Raji (cell line): Measurements from ENCODE around the gene FBXW11.

ENCODE experiments used
- POLR2A ChIP-seq: IDR thresholded peaks from 2 replicates; pipeline ENCODE4 v1.6.1; 2011; ENCODE audit warnings: low read depth, low read length, control low read depth; ENCODE audit not compliant: insufficient read depth

The FBXW11 gene

DNA sequence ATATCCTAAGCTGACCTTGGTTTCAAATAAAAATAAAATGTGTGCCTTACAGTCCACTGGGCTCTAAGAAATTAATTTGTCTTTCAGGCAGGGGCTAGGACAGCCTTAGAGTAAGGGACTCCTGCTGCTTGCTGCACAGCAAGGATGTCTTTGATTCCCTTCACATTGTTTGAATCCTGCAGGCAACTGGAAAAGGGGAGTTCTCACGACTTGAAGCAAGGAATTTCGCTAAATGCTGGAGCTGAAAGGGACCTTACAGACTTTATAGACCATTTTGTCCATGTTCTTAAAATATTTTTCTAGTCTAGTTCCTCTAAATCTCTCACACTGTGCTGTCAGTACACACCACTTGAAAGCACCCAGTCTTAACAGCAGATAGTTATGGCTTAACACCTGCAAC is 35.6 kb downstream of the FBXW11 start:
- no peak for TF ChIP-seq POLR2A

DNA sequence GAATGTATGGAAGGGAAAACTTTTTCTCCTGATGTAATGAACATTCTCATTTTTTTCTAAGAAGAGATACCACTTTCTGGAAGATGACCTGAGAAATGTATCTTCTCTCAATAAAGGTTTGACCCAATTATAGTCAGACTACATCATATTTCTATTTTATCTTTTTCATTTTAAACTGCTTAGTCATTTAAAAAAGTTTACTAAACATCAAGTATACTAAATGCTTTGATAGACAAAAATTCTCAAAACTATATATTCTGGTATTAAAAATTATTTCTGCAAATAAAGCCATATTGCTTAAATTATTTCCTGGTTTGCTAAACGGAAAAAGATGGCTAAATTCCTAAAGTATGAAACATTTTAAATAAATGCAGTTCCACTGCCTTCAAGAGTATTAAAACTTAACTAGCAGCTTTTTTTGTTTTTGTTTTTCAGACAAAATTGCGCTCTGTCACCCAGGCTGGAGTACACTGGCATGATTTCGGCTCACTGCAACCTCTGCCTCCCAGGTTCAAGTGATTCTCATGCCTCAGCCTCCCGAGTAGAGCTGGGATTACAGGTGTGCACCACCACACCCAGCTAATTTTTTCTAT is 37.1 kb downstream of the FBXW11 start:
- TF ChIP-seq POLR2A, result no peak

DNA sequence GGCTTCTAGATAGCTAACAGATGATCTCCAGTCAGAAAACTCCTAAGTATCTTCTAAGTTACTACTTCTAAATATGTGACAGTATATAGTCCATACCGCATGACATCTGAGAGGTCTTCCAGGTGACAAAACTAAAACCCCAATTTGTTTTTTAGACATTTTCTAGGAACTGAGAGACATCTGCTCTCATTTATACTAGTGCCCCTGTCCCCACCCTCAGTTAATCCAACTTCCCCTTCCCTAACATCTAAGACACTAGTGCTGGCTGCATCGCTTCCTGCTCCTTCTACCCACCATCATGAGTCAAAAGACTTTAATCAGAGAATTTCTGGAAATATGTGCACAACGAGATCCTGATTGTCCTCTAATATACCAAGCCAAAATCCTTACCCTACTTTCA is 37.9 kb downstream of the FBXW11 start:
- no peak for TF ChIP-seq POLR2A

DNA sequence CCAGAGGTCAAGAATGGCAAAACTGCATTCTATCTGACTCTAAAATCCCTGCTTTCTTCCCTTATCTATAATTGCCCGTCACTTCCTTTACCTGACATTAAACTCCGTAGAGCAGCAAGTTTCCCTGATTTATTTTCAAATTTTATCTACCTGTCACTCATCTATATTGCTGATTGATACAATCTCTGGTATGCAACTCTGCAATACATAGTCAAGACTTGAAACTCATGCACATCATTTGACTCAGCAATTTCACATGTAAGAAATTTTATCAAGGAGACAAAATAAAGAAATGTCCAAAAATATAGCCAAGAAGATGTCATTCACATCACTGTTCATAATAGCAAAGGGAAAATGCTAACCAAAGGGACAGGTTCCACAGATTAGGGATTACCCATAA is 39.5 kb downstream of the FBXW11 start:
- TF ChIP-seq POLR2A, result no peak

DNA sequence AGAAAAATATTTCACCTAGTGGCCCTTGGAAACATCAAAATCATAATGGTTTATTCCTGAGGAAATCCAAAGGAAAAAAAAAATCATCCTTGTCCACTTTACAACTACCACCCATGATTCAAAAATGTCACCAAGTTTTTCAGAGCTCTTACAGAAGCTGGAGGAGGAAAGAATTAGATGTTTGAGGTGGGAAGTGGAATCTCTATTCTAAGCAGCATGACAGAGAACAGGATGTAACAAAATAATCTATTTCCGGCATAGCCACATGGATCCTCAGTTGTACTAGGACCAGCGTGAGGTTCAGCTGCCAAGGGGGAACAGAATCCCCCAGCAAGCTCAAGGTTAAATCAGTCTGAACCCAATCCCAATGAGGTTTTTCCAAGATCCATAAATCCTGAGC is 40.2 kb downstream of the FBXW11 start:
- TF ChIP-seq POLR2A, result no peak

DNA sequence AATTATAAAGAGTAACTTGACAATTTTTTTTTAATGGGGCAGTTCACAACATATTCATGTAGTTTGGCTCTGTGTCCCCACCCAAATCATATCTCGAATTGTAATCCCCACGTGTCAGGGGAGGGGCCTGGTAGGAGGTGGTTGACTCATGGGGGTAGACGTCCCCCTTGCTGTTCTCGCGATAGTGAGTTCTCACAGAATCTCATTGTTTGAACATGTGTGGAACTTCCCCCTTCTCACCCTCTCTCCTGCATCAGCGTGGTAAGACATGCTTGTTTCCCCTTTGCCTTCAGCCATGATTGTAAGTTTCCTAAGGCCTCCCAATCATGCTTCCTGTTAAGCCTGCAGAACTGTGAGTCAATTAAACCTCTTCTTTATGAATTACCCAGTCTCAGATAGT is 40.7 kb downstream of the FBXW11 start:
- no peak for TF ChIP-seq POLR2A

DNA sequence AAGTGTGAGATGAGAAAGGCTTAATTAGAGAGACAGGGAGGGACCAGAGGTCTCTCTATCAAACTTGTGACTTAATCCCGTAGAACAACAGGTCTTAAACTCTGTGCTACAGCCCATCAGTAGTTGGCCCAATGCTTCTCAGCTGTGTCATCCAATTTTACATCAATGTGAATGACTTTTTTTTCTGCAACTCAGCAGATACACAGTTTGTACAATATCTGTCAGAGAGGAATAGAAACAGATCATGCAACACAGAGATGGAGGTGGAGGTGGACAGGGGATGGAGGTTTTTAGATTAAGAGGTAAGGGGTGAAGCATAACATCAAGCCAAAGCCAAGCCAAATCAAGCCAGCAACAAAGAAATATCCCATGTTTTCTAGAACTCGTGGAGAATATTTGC is 43.0 kb downstream of the FBXW11 start:
- no peak for TF ChIP-seq POLR2A

DNA sequence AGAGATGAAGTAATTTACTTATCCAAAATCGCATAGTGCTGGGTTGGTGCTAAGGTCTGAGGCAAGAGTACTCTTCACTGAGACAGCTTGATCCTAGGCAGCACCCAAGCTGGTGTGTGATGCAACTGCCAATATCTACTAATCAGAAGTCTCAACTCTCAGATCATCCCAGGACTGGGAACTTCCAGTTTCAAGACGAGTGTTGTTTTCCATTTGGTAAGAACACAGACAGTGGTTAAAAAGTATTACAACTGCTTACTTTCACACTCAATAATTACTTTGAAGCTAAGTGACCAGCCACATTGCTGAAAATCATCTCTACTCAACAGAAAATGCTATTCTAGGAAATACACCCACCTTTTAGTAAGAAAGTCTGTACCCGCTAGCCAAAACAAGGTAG is 45.3 kb downstream of the FBXW11 start:
- TF ChIP-seq POLR2A, result no peak

DNA sequence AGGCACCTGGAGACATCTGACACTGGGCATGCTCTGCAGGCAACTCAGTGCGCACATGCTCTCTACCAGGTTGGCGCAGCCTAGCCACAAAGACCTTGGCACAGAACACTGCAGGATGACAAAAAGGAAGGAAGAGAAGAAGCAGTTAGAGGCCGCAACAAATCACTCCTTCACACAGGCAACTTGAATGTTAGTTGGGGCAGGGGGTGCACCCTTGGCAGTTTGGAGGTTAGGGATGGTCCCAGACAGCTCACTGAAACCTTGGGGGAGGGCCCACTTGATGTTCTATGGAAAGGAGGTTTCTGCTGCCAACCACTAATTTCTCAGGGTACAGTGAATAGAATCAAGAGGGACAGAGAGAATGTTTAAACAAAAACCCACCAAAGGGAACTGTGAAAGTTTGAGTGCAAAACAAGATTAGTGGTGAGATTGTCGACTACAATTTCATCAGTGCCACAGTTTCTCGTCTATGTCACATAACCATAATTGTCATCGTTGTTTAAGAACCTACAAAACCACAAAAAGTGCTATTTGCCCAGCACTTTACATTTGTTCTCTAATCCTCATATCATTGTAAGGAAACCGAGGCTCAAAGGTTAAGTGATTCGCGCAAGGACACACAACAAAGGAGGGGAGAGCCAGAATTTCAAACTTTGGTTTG is 48.7 kb downstream of the FBXW11 start:
- TF ChIP-seq POLR2A, result no peak

DNA sequence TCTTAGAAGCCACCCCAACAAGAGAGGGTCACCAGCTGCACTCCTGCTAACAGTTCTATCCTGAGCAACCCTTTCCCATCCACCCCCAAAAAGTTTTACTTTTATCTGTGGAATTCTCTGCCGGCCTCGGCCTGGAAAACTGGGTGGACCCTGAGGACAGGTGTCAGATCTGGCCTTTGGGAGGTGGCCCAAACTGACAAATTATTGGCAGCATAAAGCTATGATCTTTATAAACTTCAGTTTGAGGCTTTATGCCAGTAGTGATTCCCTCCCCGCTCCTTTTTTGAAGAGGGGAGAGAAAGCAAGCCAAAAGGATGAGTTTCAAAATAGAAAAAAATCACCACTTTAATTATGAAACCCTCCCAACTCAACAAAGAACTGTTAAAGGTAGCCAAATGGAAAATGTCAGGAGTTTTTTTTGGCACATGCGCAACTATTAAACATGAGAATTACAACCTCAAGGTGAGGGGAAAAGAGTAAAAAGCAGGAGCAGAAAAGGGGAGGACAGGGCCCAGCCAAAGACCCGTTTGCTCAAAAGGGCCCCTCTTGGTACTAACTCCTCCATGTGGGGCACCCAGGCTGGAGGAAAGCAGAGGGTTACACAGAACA is 49.4 kb downstream of the FBXW11 start:
- TF ChIP-seq POLR2A, result no peak

DNA sequence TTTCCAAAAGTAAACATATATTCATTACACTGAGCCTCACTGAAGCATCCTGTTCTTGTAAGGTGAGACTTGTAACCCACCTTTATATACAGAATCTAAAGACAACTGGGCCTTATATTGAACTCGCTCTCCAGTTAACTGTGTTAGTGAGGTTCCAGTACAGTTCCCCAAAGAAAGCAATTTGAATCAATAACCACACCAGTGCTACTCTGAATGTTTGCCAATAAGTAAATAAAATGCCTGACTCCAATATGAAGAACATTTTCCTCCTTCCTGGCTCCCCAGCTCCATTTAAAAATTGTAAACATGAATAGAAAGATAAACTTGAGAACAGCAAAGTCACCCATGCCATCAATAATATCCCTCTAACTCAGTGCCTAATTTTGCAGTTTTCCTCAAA is 50.1 kb downstream of the FBXW11 start:
- no peak for TF ChIP-seq POLR2A

DNA sequence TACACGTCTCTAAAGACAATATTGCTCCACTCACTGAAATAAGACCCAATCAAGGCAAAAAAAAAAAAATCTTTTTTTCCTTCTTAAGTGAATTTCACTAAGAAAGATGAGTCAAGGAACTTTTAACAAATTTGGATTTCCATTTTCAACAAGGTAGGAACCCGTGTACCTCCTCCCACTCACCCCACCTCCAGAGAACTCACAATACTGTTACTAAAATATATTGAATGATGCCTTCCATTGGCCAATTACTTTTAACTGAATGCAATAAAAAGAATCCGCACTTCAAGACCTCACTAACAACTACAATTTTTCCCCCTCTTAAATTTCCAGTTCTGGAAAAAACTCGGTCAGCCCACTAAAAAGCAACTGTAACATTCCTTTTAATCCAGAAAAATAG is 50.7 kb downstream of the FBXW11 start:
- no peak for TF ChIP-seq POLR2A

DNA sequence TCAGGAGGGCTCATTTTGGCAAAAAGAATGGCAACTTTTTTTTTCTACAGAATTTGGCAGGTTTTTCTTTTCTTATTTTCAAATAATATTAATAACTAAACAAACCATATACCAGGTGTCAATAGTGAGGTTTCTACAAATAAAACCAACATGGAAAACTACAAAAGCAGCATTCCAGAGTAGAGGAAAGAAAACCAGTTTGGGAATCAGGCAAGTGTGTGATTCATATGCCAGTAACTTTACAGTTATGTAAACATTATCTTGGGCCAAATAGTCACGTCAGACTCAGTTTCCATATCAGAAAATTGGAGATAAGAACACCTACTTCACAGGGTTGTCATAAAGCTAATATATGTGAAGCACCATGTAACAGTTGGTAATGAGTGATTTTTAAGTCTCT is 51.7 kb downstream of the FBXW11 start:
- TF ChIP-seq POLR2A, result no peak

DNA sequence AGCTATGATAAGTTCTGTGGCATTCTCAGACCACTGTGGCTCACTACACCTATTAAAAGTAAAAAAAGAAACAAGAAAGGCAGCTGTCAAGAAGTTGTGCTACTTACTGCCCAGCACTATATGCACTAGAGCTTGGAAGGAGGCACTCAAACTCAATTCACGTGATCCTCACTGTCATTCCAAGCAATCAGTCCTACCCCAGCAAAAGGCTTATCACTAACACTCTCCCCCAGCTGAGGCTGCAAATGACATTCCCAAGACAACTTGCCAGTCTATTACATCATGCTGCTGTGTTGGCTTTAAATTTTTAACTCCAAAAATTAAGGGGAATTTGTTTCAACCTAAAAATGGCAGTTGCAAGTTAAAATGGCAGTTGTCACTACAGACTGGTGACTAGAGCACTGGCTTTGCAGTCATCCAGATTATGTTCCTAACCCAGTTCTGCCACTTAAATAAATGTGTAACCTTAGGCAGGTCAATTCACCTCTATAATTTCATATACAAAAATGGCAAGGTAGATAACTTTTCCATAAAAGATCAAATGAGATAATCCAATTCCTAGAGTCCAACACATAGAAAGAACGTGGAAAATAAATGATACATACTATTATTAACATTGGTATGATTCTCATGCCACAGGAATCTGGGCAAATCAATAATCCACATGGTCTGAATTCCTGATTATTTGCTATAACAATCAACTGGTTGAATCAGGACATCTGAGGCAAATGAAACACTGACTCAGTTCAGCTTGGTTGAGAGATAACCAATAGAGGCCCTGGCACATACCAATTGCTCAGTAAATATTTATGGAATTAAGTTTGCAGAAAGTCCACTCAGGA is 52.4 kb downstream of the FBXW11 start:
- TF ChIP-seq POLR2A, result no peak

DNA sequence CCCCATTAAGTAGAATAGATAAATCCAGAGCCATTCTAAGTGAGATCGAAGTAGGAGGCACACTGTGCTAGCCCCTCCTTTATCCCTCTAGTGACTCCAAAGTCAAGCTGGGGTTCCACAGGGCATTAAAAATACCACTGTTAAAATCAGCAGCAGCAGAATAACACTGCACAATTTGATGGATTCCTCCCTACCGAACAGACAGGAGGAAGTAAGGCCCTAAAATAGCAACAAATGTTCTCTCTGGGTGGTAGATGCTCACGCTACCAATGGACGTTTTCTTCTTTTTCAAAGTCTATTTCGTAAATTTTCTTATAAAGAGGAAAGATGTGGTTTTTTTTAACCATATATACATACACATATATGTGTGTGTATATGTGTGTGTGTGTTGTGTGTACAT is 54.4 kb downstream of the FBXW11 start:
- no peak for TF ChIP-seq POLR2A

DNA sequence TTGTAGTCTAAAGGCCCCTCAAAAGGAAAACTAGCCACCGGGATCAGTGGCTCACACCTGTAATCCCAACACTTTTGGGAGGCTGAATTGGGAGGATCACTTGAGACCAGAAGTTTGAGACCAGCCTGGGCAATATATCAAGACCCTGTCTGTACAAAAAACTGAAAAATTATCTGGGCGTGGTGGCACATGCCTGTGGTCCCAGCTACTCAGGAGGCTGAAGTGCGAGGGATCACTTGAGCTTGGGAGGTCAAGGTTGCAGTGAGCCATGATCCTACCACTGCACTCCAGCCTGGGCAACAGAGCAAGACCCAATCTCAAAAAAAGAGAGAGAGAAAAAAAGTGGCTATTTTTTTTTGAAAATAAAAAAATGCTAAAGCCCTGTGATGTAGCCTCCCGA is 55.2 kb downstream of the FBXW11 start:
- no peak for TF ChIP-seq POLR2A

DNA sequence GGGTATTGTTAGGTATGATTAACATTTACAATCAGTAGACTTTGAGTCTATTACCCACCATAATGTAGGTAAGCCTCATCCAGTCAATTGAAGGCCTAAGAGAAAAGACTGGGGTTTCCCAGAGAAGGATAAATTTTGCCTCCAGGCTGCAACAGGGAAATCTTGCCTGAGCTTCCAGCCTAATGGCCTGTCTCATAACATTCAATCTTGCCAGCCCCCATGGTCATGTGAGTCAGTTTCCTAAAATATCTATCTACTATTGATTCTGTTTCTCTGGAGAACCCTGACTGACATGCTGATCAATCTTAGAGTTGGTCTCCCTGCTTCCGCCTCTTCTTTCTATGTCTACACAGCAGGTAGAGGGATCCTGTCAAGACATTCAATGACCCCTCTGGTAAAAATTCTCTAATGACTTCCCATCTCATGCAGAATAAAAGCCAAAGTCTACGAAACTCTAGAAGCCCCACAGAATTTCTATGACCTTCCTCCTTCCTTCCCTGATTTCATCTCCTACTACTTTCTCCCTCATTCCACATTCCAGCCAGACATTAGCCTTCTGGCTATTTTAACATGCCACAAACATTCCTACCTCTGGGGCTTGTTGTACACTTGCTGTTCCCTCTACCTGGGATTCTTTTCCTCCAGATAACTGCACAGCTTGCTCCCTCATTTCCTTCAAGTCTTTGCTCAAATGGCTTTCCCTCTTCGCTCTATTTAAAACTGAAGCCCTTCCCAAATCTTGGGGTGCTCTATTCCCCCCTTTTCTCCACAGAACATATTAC is 60.2 kb downstream of the FBXW11 start:
- no peak for TF ChIP-seq POLR2A
